PC-9 (cell line): Measurements from ENCODE around the gene PLEKHA6.

Experiments
- EZH2 ChIP-seq: fragments of 200-600 bp; sonication (generic); IDR thresholded peaks from 2 replicates; pipeline ENCODE4 v1.8.0; 2017; ENCODE audit warnings: antibody characterized with exemption, low read depth
- TF ChIP-seq, protein P1 (sequence below): fragments of 200-600 bp; sonication (generic); conservative IDR thresholded peaks from 2 replicates; pipeline ENCODE4 v1.6.1; 2017; ENCODE audit warnings: mixed run types, antibody characterized with exemption, mild to moderate bottlenecking, moderate library complexity

DNA sequence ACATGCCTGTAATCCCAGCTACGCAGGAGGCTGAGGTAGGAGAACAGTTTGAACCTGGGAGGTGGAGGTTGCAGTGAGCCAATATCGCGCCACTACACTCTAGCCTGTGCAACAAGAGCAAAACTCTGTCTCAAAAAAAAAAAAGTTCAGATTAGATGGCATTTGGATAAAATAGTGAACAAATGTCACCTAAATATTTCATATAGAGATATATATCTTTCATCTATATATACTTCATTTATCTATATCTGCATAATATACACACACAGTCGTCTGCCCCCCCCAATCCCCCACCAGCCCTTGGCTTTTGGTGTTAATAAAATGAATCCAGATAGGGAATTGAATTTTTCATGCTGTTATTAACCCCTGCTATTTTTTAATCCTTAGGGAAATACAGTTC, 46.9 kb upstream of the PLEKHA6 start:
- TF ChIP-seq, protein P1, sequence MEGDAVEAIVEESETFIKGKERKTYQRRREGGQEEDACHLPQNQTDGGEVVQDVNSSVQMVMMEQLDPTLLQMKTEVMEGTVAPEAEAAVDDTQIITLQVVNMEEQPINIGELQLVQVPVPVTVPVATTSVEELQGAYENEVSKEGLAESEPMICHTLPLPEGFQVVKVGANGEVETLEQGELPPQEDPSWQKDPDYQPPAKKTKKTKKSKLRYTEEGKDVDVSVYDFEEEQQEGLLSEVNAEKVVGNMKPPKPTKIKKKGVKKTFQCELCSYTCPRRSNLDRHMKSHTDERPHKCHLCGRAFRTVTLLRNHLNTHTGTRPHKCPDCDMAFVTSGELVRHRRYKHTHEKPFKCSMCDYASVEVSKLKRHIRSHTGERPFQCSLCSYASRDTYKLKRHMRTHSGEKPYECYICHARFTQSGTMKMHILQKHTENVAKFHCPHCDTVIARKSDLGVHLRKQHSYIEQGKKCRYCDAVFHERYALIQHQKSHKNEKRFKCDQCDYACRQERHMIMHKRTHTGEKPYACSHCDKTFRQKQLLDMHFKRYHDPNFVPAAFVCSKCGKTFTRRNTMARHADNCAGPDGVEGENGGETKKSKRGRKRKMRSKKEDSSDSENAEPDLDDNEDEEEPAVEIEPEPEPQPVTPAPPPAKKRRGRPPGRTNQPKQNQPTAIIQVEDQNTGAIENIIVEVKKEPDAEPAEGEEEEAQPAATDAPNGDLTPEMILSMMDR: no peak
- no peak for TF ChIP-seq EZH2
